CD8-positive, alpha-beta memory T cell (primary cell): ENCODE results near the gene DACT2. TPM values are rescaled to one million over a fixed set of nuclear protein-coding genes. Genes with fewer than 3 reads are reported as not detected.

ENCODE experiments used
- CTCF ChIA-PET: fragments of 350-600 bp; sonication (Branson Sonifier 250); formaldehyde crosslinking; loops from one replicate; lab custom pipeline; 2021; ENCODE audit warnings: antibody characterized with exemption; lab: Charles Lee
- POLR2A ChIA-PET: fragments of 350-600 bp; sonication (Branson Sonifier 250); formaldehyde crosslinking; loops from one replicate; lab custom pipeline; 2021; ENCODE audit warnings: antibody characterized with exemption; lab: Charles Lee
- DNase-seq, 5 donors: peaks; one replicate each; pipeline versions ENCODE4 v3.0.0 to v3.0.0-alpha.2; 2020 to 2022; ENCODE audit warnings: mixed read lengths in 1 of 5
- H3K27ac ChIP-seq: one replicate; pipeline ENCODE4 v1.7.0; 2013; ENCODE audit warnings: low read depth, mild to moderate bottlenecking, low read length, moderate library complexity
- H3K27me3 ChIP-seq: 2 replicates; pipeline ENCODE4 v1.7.0; 2013; ENCODE audit warnings: low read length, mild to moderate bottlenecking; ENCODE audit not compliant: insufficient read depth, poor library complexity, severe bottlenecking
- H3K36me3 ChIP-seq: 2 replicates; pipeline ENCODE4 v1.7.0; 2013; ENCODE audit warnings: mild to moderate bottlenecking, low read length, moderate library complexity; ENCODE audit not compliant: insufficient read depth
- H3K4me1 ChIP-seq: 2 replicates; pipeline ENCODE4 v1.7.0; 2013; ENCODE audit warnings: mild to moderate bottlenecking, low read length, moderate library complexity; ENCODE audit not compliant: insufficient read depth
- H3K4me3 ChIP-seq: 2 replicates; pipeline ENCODE4 v1.7.0; 2013; ENCODE audit warnings: mild to moderate bottlenecking, low read length
- H3K9me3 ChIP-seq: 2 replicates; pipeline ENCODE4 v1.7.0; 2013; ENCODE audit warnings: mild to moderate bottlenecking, low read length
- H3K27ac Mint-ChIP-seq, 8 donors: one replicate each; pipeline ENCODE4 v1.8.0; 2020 to 2021; ENCODE audit warnings: mixed read lengths in 8 of 8, mild to moderate bottlenecking in 6 of 8, inconsistent platforms in 3 of 8, moderate library complexity in 3 of 8
- H3K27me3 Mint-ChIP-seq, 2 donors: one replicate each; pipeline ENCODE4 v1.8.0; 2020 to 2021; ENCODE audit warnings: mixed read lengths in 2 of 2, mild to moderate bottlenecking in 1 of 2, moderate library complexity in 1 of 2
- H3K36me3 Mint-ChIP-seq, 3 donors: one replicate each; pipeline ENCODE4 v1.8.0; 2020 to 2021; ENCODE audit warnings: mixed read lengths in 3 of 3, inconsistent platforms in 1 of 3, mild to moderate bottlenecking in 1 of 3
- H3K4me1 Mint-ChIP-seq, 3 donors: one replicate each; pipeline ENCODE4 v1.8.0; 2020 to 2021; ENCODE audit warnings: mixed read lengths in 3 of 3, inconsistent platforms in 1 of 3, mild to moderate bottlenecking in 1 of 3
- H3K4me3 Mint-ChIP-seq, 7 donors: one replicate each; pipeline ENCODE4 v1.8.0; 2020 to 2021; ENCODE audit warnings: mixed read lengths in 7 of 7, mild to moderate bottlenecking in 6 of 7, moderate library complexity in 4 of 7, inconsistent platforms in 2 of 7
- H3K9me3 Mint-ChIP-seq, 5 donors: one replicate each; pipeline ENCODE4 v1.8.0; 2020 to 2022; ENCODE audit warnings: mixed read lengths in 5 of 5, mild to moderate bottlenecking in 3 of 5, moderate library complexity in 2 of 5, inconsistent platforms in 1 of 5
- polyA plus RNA-seq: library from polyadenylated mRNA; unstranded; fragments of 300-500 nt; fragmentation: Illumina TruSeq; gene quantifications from one replicate; pipeline ENCODE4 v1.2.3, GENCODE V29; 2021
- total RNA-seq, 2 experiments: library from RNA; stranded (reverse); gene quantifications; one replicate each; pipeline ENCODE4 v1.2.3, GENCODE V29; 2021

DACT2 gene
- total and polyA plus RNA-seq, 3 experiments from 2014 or later: not detected

GRCh38 chr6:168278904-168279303 lies 40.7 kb downstream of the DACT2 start:
- Mint-ChIP-seq H3K4me3 (no peak overlapping the region), H3K4me1 (no peaks in the 10 kb centered on the region), H3K36me3 (no peaks in the 10 kb centered on the region), H3K27me3 (peaks cover 11 to 20% of the 10 kb centered on the region in 2 donors), H3K27ac (no peak overlapping the region), H3K9me3 (peaks cover 0 to 4% (median 0%) of the 10 kb centered on the region in 5 donors)
- ChIA-PET POLR2A (no interaction called here), CTCF (no interaction called here)
- no peak for DNase-seq
- Histone ChIP-seq H3K9me3 (no peaks in the 10 kb centered on the region), H3K4me1 (no peaks in the 10 kb centered on the region), H3K36me3 (no peaks in the 10 kb centered on the region), H3K27ac (no peak overlapping the region), H3K4me3 (no peak overlapping the region), H3K27me3 (no peaks in the 10 kb centered on the region)

GRCh38 chr6:168277274-168277669 lies 42.3 kb downstream of the DACT2 start:
- Histone ChIP-seq H3K27ac (no peak overlapping the region), H3K27me3 (no peaks in the 10 kb centered on the region), H3K4me3 (no peak overlapping the region), H3K4me1 (no peaks in the 10 kb centered on the region), H3K9me3 (no peaks in the 10 kb centered on the region), H3K36me3 (no peaks in the 10 kb centered on the region)
- DNase-seq: no peak
- ChIA-PET POLR2A (no interaction called here), CTCF (no interaction called here)
- H3K27me3 Mint-ChIP-seq: peaks cover 11 to 18% of the 10 kb centered on the region in 2 donors
- no peak overlapping the region for H3K4me3 Mint-ChIP-seq
- no peaks in the 10 kb centered on the region for H3K4me1 Mint-ChIP-seq
- H3K36me3 Mint-ChIP-seq: no peaks in the 10 kb centered on the region
- peaks cover 0 to 4% (median 0%) of the 10 kb centered on the region in 5 donors for H3K9me3 Mint-ChIP-seq
- no peak overlapping the region for H3K27ac Mint-ChIP-seq

- Mint-ChIP-seq H3K27ac (no peak overlapping the region), H3K4me3 (no peak overlapping the region), H3K9me3 (peaks cover 0 to 2% (median 0%) of the 10 kb centered on the region in 5 donors), H3K27me3 (peaks cover 11 to 12% of the 10 kb centered on the region in 2 donors), H3K4me1 (no peaks in the 10 kb centered on the region), H3K36me3 (no peaks in the 10 kb centered on the region)
- ChIA-PET CTCF (no interaction called here), POLR2A (no interaction called here)
- no peak overlapping the region for H3K27ac ChIP-seq
- no peaks in the 10 kb centered on the region for H3K36me3 ChIP-seq
- H3K27me3 ChIP-seq: no peaks in the 10 kb centered on the region
- DNase-seq: no peak
- H3K4me1 ChIP-seq: no peaks in the 10 kb centered on the region
- no peaks in the 10 kb centered on the region for H3K9me3 ChIP-seq
- no peak overlapping the region for H3K4me3 ChIP-seq
Observed at GRCh38 chr6:168276576-168277273, 42.9 kb downstream of the DACT2 start.

GRCh38 chr6:168275168-168275567 lies 44.4 kb downstream of the DACT2 start:
- H3K4me3 Mint-ChIP-seq: no peak overlapping the region
- Histone ChIP-seq H3K4me3 (no peak overlapping the region), H3K36me3 (no peaks in the 10 kb centered on the region), H3K4me1 (no peaks in the 10 kb centered on the region), H3K27me3 (no peaks in the 10 kb centered on the region), H3K9me3 (no peaks in the 10 kb centered on the region), H3K27ac (no peak overlapping the region)
- ChIA-PET CTCF (no interaction called here), POLR2A (no interaction called here)
- H3K27me3 Mint-ChIP-seq: peaks cover 11% of the 10 kb centered on the region in 2 donors
- H3K4me1 Mint-ChIP-seq: no peaks in the 10 kb centered on the region
- DNase-seq: no peak
- peaks cover 0 to 2% (median 0%) of the 10 kb centered on the region in 5 donors for H3K9me3 Mint-ChIP-seq
- no peak overlapping the region for H3K27ac Mint-ChIP-seq
- H3K36me3 Mint-ChIP-seq: no peaks in the 10 kb centered on the region

GRCh38 chr6:168274037-168274952 lies 45.3 kb downstream of the DACT2 start:
- H3K27ac Mint-ChIP-seq: no peak overlapping the region

GRCh38 chr6:168273441-168274036 lies 46.0 kb downstream of the DACT2 start:
- Mint-ChIP-seq H3K27ac (no peak overlapping the region), H3K27me3 (peaks cover 7 to 11% of the 10 kb centered on the region in 2 donors), H3K4me3 (no peak overlapping the region), H3K9me3 (peaks cover 0 to 2% (median 0%) of the 10 kb centered on the region in 5 donors), H3K36me3 (no peaks in the 10 kb centered on the region), H3K4me1 (no peaks in the 10 kb centered on the region)
- ChIA-PET POLR2A (interaction anchor here (0.6 kb wide), 1 partner anchor 9 kb away, joined by 3 read pairs; no protein-coding TSS in a partner anchor), CTCF (no interaction called here)
- Histone ChIP-seq H3K9me3 (no peaks in the 10 kb centered on the region), H3K27me3 (no peaks in the 10 kb centered on the region), H3K4me1 (no peaks in the 10 kb centered on the region), H3K4me3 (no peak overlapping the region), H3K36me3 (no peaks in the 10 kb centered on the region), H3K27ac (no peak overlapping the region)
- no peak for DNase-seq

More at GRCh38 chr6:168274037-168274952, 45.3 kb downstream of the DACT2 start:
- peaks cover 0 to 2% (median 0%) of the 10 kb centered on the region in 5 donors for H3K9me3 Mint-ChIP-seq
- peaks cover 7 to 11% of the 10 kb centered on the region in 2 donors for H3K27me3 Mint-ChIP-seq
- no peak for DNase-seq
- Histone ChIP-seq H3K9me3 (no peaks in the 10 kb centered on the region), H3K27me3 (no peaks in the 10 kb centered on the region), H3K27ac (no peak overlapping the region), H3K36me3 (no peaks in the 10 kb centered on the region), H3K4me1 (no peaks in the 10 kb centered on the region), H3K4me3 (no peak overlapping the region)
- no peaks in the 10 kb centered on the region for H3K4me1 Mint-ChIP-seq
- no peak overlapping the region for H3K4me3 Mint-ChIP-seq
- ChIA-PET POLR2A (interaction anchor here (0.6 kb wide), 1 partner anchor 8 kb away, joined by 3 read pairs; no protein-coding TSS in a partner anchor), CTCF (no interaction called here)
- H3K36me3 Mint-ChIP-seq: no peaks in the 10 kb centered on the region

GRCh38 chr6:168272415-168273325 lies 46.9 kb downstream of the DACT2 start:
- Mint-ChIP-seq H3K27me3 (peaks cover 7 to 11% of the 10 kb centered on the region in 2 donors), H3K4me3 (no peak overlapping the region), H3K36me3 (no peaks in the 10 kb centered on the region), H3K27ac (no peak overlapping the region), H3K9me3 (peaks cover 0 to 2% (median 0%) of the 10 kb centered on the region in 5 donors), H3K4me1 (no peaks in the 10 kb centered on the region)
- Histone ChIP-seq H3K4me3 (no peak overlapping the region), H3K4me1 (no peaks in the 10 kb centered on the region), H3K9me3 (no peaks in the 10 kb centered on the region), H3K36me3 (no peaks in the 10 kb centered on the region), H3K27me3 (no peaks in the 10 kb centered on the region), H3K27ac (no peak overlapping the region)
- ChIA-PET POLR2A (no interaction called here), CTCF (no interaction called here)
- DNase-seq: no peak
